ENCODE data around the gene MYO18B. TPM values are rescaled to one million over a fixed set of nuclear protein-coding genes. Genes with fewer than 3 reads are reported as not detected.

Gene MYO18B
- total and polyA plus RNA-seq, 2 of the 4 experiments (the other 2 are of a cell fraction) = under 0.01 TPM; not detected in 1

GRCh38 chr22:25722626-25723025, 19.4 kb upstream of the MYO18B start:
- BruUV-seq (replicated peaks) = no TSS peak
- no peaks in the 10 kb centered on the region for H3K27me3 ChIP-seq (ENCODE audit: control insufficient read depth, insufficient read depth, low read length)
- intact Hi-C loops (cut with micrococcal nuclease) = no loop called here
- no peak overlapping the region for H3K4me2 ChIP-seq (ENCODE audit: low read depth, low read length)
- ChIA-PET CTCF (no interaction called here), POLR2A (ENCODE audit: unreplicated experiment) (no interaction called here)
- H3K23ac ChIP-seq (ENCODE audit: low read depth, low read length) = no peak overlapping the region
- in situ Hi-C loops (cut with MboI; ENCODE audit: low sequenced_read_pairs) = no loop called here
- H4K20me1 ChIP-seq (ENCODE audit: insufficient read depth, low read length) = no peaks in the 10 kb centered on the region
- no peak overlapping the region for H3K27ac ChIP-seq (ENCODE audit: insufficient read depth, low read length)
- H2BK15ac ChIP-seq (ENCODE audit: low read depth, low read length) = no peak overlapping the region
- no peak overlapping the region for H2AK9ac ChIP-seq (replicated peaks; ENCODE audit: low read depth, low read length, poor library complexity)
- H2BK5ac ChIP-seq (ENCODE audit: low read depth, low read length, poor library complexity, severe bottlenecking) = no peak overlapping the region
- H3K36me3 ChIP-seq (ENCODE audit: control insufficient read depth, insufficient read depth, low read length) = no peaks in the 10 kb centered on the region
- dilution Hi-C loops (cut with HindIII; ENCODE audit: low sequenced_read_pairs, unreplicated experiment) = no loop called here
- WGBS, 2 experiments (ENCODE audit: extremely low coverage in 2 of 2, insufficient read length in 1 of 2) = 83% methylated on average over 1 of the region's 3 CpGs; no CpG with 5 or more reads in 1 of the 2 experiments
- H2BK20ac ChIP-seq (ENCODE audit: low read depth, low read length) = no peak overlapping the region
- no peak overlapping the region for H2AK5ac ChIP-seq (ENCODE audit: low read depth, low read length)
- no peaks in the 10 kb centered on the region for H3K79me1 ChIP-seq (ENCODE audit: low read depth in 1 of 2, low read length in 2 of 2)
- H2AFZ ChIP-seq (replicated peaks; ENCODE audit: low read length, poor library complexity) = no peak overlapping the region
- no peak overlapping the region for H4K5ac ChIP-seq (ENCODE audit: low read depth, low read length)
- no peaks in the 10 kb centered on the region for H3K9me3 ChIP-seq (ENCODE audit: control insufficient read depth, insufficient read depth, low read length)
- H3K9me1 ChIP-seq (ENCODE audit: insufficient read depth, low read length) = no peaks in the 10 kb centered on the region
- no peak overlapping the region for H4K91ac ChIP-seq (ENCODE audit: insufficient read depth, low read depth, low read length)
- no peak overlapping the region for H3K56ac ChIP-seq (ENCODE audit: extremely low read depth, insufficient read depth, low read length)
- ATAC-seq (ENCODE audit: low read depth) (no peak), DNase-seq (no peak)
- no peak overlapping the region for H3K18ac ChIP-seq (ENCODE audit: low read depth, low read length)
- no peak overlapping the region for H3K14ac ChIP-seq (replicated peaks; ENCODE audit: low read depth, low read length)
- H3K4me1 ChIP-seq (ENCODE audit: control insufficient read depth, insufficient read depth, low read length) = no peaks in the 10 kb centered on the region
- TF ChIP-seq FOS (IDR thresholded peaks at IDR 0.05; ENCODE audit: low read depth, low read length) (no peak), CHD1 (IDR thresholded peaks at IDR 0.05; ENCODE audit: low read depth, low read length) (no peak), MXI1 (IDR thresholded peaks at IDR 0.05; ENCODE audit: borderline replicate concordance, low read depth, low read length) (no peak), BHLHE40 (IDR thresholded peaks at IDR 0.05; ENCODE audit: low read depth, low read length) (no peak), MAFK (IDR thresholded peaks at IDR 0.05; ENCODE audit: low read depth, low read length) (no peak), CTCF (conservative IDR thresholded peaks at IDR 0.05; ENCODE audit: low read depth, low read length) (no peak), MAZ (IDR thresholded peaks at IDR 0.05; ENCODE audit: borderline replicate concordance, low read depth, low read length) (no peak), ELK1 (IDR thresholded peaks at IDR 0.05; ENCODE audit: borderline replicate concordance, low read depth, low read length) (no peak), NFE2L2 (IDR thresholded peaks at IDR 0.05; ENCODE audit: low read depth, low read length) (no peak), SMC3 (IDR thresholded peaks at IDR 0.05; ENCODE audit: low read depth, low read length) (no peak), CEBPB (IDR thresholded peaks at IDR 0.05; ENCODE audit: low read depth, low read length) (no peak), USF2 (IDR thresholded peaks at IDR 0.05; ENCODE audit: low read depth, low read length) (no peak)
- no peak overlapping the region for H4K8ac ChIP-seq (ENCODE audit: low read depth in 2 of 2, low read length in 2 of 2)
- no peak overlapping the region for H3K4ac ChIP-seq (ENCODE audit: low read depth, low read length)
- H3K4me3 ChIP-seq (ENCODE audit: insufficient read depth, low read depth, low read length) = no peak overlapping the region
- no peak overlapping the region for H3K9ac ChIP-seq (ENCODE audit: low read depth, low read length)
- no peak overlapping the region for H2BK120ac ChIP-seq (ENCODE audit: low read depth, low read length)
